Heart right ventricle (tissue), 16 donors: Measurements from ENCODE around the gene DRG2. TPM values are rescaled to one million over a fixed set of nuclear protein-coding genes. Genes with fewer than 3 reads are reported as not detected.

ENCODE experiments used
- ATAC-seq, 8 donors: fragments of 200-7000 bp; cut with Tn5 transposase; one replicate each; pipeline ENCODE4 v1.9.1; 2020; ENCODE audit warnings: mild to moderate bottlenecking in 8 of 8, moderate library complexity in 8 of 8, moderate number of reproducible peaks in 1 of 8
- DNase-seq, 2 donors: peaks; one replicate each; pipeline ENCODE4 v3.0.0-alpha.2; 2020
- H3K27ac ChIP-seq, 10 donors: fragments of 200-600 bp; sonication (generic) in 2 of 10; one replicate each; pipeline versions ENCODE4 v1.5.0 to v1.8.0; 2020 to 2022; ENCODE audit warnings: mild to moderate bottlenecking in 3 of 10
- H3K27me3 ChIP-seq, 7 donors: fragments of 200-600 bp; one replicate each; pipeline ENCODE4 v1.8.0; 2021 to 2022; ENCODE audit warnings: mild to moderate bottlenecking in 2 of 7
- H3K36me3 ChIP-seq, 9 donors: fragments of 200-600 bp; sonication (generic) in 1 of 9; one replicate each; pipeline versions ENCODE4 v1.5.0 to v1.8.0; 2020 to 2022; ENCODE audit warnings: mild to moderate bottlenecking in 2 of 9
- H3K4me1 ChIP-seq, 9 donors: fragments of 200-600 bp; sonication (generic) in 1 of 9; one replicate each; pipeline versions ENCODE4 v1.5.0 to v1.8.0; 2020 to 2022; ENCODE audit warnings: mild to moderate bottlenecking in 4 of 9
- H3K4me3 ChIP-seq, 10 donors: fragments of 200-600 bp; sonication (generic) in 2 of 10; one replicate each; pipeline versions ENCODE4 v1.5.0 to v1.8.0; 2020 to 2022; ENCODE audit warnings: mild to moderate bottlenecking in 7 of 10, moderate library complexity in 2 of 10
- H3K9me3 ChIP-seq, 11 donors: fragments of 200-600 bp in 10 of 11; sonication (generic) in 2 of 11; one replicate each; pipeline versions ENCODE4 v1.5.0 to v1.8.0; 2013 to 2022; ENCODE audit warnings: mild to moderate bottlenecking in 2 of 11, control low read depth in 1 of 11, moderate library complexity in 1 of 11
- CTCF ChIP-seq, 9 donors: fragments of 200-600 bp; sonication (generic) in 2 of 9; IDR thresholded peaks; one replicate each; pipeline versions ENCODE4 v1.5.0 to v1.8.0; 2021 to 2022; ENCODE audit warnings: antibody characterized with exemption in 9 of 9, mild to moderate bottlenecking in 5 of 9, moderate library complexity in 1 of 9
- WGBS, 2 donors: extraction: QIAGEN DNeasy Blood & Tissue Kit; methylation state at CpG; one replicate each; pipeline ENCODE4 v1.1.7; 2013; ENCODE audit warnings: inconsistent platforms in 1 of 2; 5-methylcytosine and 5-hydroxymethylcytosine counted together
- intact Hi-C, 10 donors: fragments of 100-400 bp; cut with DNase I; formaldehyde crosslinking; loops; one replicate each; pipeline versions ENCODE4 v1.11.1 to v1.14.2; 2022
- polyA plus RNA-seq, 2 donors: library from polyadenylated mRNA; stranded (reverse); fragments of 200-250 nt; gene quantifications; one replicate each; pipeline ENCODE4 v1.2.3, GENCODE V29; 2013
- total RNA-seq, 10 donors: library from RNA; stranded (reverse); fragmentation: NEBNext Ultra II Directional in 3 of 10; extraction: Animal tissue kit (Norgen Biotek cat#: 25700) in 3 of 10; gene quantifications; one replicate each; pipeline versions ENCODE4 v1.2.1 to v1.2.4, GENCODE V29; 2021 to 2023
- donor health status: Arrhythmogenic right ventricular cardiomyopathy.
- donor health status: ischemic (EF 13 %, LVEDD 7.1; RV severe dilation, severe dysfunction).
- donor health status: healthy with polysubstance abuse.
- donor health status: DM: no; HTN: yes; CAD: no.
- donor health status: DM: no; HTN: no; CAD: no.
- donor health status: ischemic (EF 25% LVEDD 6.9; RV normal size, moderate dysfunction).
- donor health status: ischemic (EF 25% LVEDD 5.7; RV mildly dilated, moderate dysfunction).
- donor health status: healthy.
- donor health status: DM: yes; HTN: yes; CAD: no.
- donor health status: Ischemic cardiomyopathy.
- donor health status: ischemic (EF 35%, LVEDD 5.7; RV mildly dilated, moderate dysfunction).
- donor health status: nonischemic (EF 11% LVEDD 7.7; RV severe dilation, severe dysfunction).
- donor health status: DM: yes; HTN: yes; CAD: no.
- donor health status: PGD.
- donor health status: ischemic (EF 29% LVEDD 5.4; RV normal size, mild dysfunction).
- donor health status: nonischemic (EF 23%, LVEDD 6.1; RV moderate dilation, normal function).

Gene DRG2
- total and polyA plus RNA-seq, 12 donors = 18.1 to 44.3 (median 21.2) TPM

DNA sequence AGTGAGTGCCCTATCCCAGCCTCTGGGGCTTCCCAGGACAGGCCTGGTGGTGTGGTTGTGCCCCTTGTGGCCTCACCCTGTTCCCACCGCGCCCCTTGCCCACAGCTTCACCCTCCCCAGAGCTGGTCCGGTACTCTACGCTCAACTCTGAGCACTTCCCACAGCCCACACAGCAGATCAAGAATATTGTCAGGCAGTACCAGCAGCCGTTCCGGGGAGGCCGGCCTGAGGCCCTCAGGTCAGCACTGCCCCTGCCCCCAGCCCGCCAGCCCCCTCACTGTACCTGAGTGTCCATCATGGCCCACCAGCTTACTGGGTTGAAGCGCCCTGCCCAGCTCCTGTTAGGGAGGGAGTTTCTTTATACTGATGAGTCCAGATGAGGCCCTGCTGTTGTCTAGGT lies 63.5 kb downstream of the DRG2 start:
- no peak for TF ChIP-seq CTCF (IDR thresholded peaks at IDR 0.05)
- H3K27me3 ChIP-seq = no peaks in the 10 kb centered on the region
- no peaks in the 10 kb centered on the region for H3K9me3 ChIP-seq
- DNase-seq (no peak), ATAC-seq (no peak)
- intact Hi-C loops = no loop called here
- H3K4me1 ChIP-seq = peaks cover 0 to 16% (median 9%) of the 10 kb centered on the region in 9 donors
- 83 to 89% methylated on average over 9 of the region's 9 CpGs for WGBS, 2 donors
- no peaks in the 10 kb centered on the region for H3K36me3 ChIP-seq
- H3K4me3 ChIP-seq = no peak overlapping the region
- H3K27ac ChIP-seq = no peak overlapping the region

DNA sequence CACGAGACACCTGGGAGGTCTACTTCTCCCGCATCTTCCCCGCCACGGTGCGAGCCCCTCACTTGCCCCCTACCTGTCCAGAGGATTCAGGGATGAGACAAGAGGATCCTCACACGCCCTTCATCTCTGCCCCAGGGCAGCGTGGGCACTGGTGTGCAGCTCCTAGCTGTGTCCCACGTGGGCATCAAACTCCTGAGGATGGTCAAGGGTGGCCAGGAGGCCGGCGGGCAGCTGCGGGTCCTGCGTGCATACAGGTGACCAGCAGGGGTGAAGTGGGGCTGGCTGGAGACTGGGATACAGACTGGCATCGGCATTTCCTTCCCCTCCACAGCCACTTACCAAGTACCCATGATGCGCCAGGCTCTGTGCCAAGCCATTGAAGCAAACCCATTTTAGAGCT lies 67.4 kb downstream of the DRG2 start:
- Histone ChIP-seq H3K27me3 (no peaks in the 10 kb centered on the region), H3K4me3 (no peak overlapping the region), H3K4me1 (peaks cover 0 to 30% (median 19%) of the 10 kb centered on the region in 9 donors), H3K36me3 (no peaks in the 10 kb centered on the region), H3K27ac (no peak overlapping the region), H3K9me3 (no peaks in the 10 kb centered on the region)
- no peak for TF ChIP-seq CTCF (IDR thresholded peaks at IDR 0.05)
- no peak for DNase-seq
- WGBS, 2 donors = 93 to 95% methylated on average over 14 of the region's 14 CpGs
- intact Hi-C loops = no loop called here
- ATAC-seq = no peak

GRCh38 chr17:18156171-18156975 lies 68.6 kb downstream of the DRG2 start:
- intact Hi-C loops = no loop called here
- Histone ChIP-seq H3K27me3 (no peaks in the 10 kb centered on the region), H3K4me1 (peaks cover 0 to 30% (median 19%) of the 10 kb centered on the region in 9 donors), H3K36me3 (no peaks in the 10 kb centered on the region), H3K27ac (peak overlapping the region in 2 of 10 donors; percentile 1 to 7), H3K4me3 (no peak overlapping the region), H3K9me3 (no peaks in the 10 kb centered on the region)
- WGBS, 2 donors = 75 to 82% methylated on average over 8 of the region's 8 CpGs
- ATAC-seq (no peak), DNase-seq (no peak)
- TF ChIP-seq CTCF (IDR thresholded peaks at IDR 0.05) = no peak

DNA sequence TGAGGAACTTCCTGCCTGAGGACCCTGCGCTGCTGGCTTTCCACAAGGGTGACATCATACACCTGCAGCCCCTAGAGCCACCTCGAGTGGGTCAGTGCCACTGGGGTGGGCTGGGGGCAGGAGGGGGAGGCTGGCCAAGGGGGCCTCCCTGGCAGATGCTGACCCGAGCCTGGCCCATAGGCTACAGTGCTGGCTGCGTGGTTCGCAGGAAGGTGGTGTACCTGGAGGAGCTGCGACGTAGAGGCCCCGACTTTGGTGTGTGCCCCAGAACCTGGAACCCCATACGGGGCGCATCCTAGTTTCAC lies 69.2 kb downstream of the DRG2 start:
- TF ChIP-seq CTCF (IDR thresholded peaks at IDR 0.05) = no peak
- Histone ChIP-seq H3K4me1 (peaks cover 0 to 30% (median 19%) of the 10 kb centered on the region in 9 donors), H3K27me3 (no peaks in the 10 kb centered on the region), H3K9me3 (no peaks in the 10 kb centered on the region), H3K4me3 (no peak overlapping the region), H3K27ac (peak overlapping the region in 2 of 10 donors; percentile 0 to 1), H3K36me3 (no peaks in the 10 kb centered on the region)
- intact Hi-C loops = no loop called here
- WGBS, 2 donors = 94 to 95% methylated on average over 10 of the region's 10 CpGs
- no peak for ATAC-seq
- no peak for DNase-seq

Other genes starting within 250 kb of the DRG2 start
- 100 to 1,000 TPM; 174 to 331 (median 290) TPM for gene TOM1L2, start 115.5 kb upstream of the DRG2 start, total RNA-seq
- 100 to 1,000 TPM in 1 of 2 donors, 10 to 100 TPM in 1; 46.4 to 114 TPM for gene TOM1L2, start 115.5 kb upstream of the DRG2 start, polyA plus RNA-seq
- 1 to 10 TPM; 1.1 to 2.6 (median 2.0) TPM for gene DRC3, start 115.1 kb upstream of the DRG2 start, total RNA-seq
- 1 to 10 TPM in 1 of 2 donors, under 1 TPM in 1; 0.55 to 3.0 TPM for gene DRC3, start 115.1 kb upstream of the DRG2 start, polyA plus RNA-seq
- 10 to 100 TPM; 32.6 to 43.5 (median 37.4) TPM for gene ATPAF2, start 48.8 kb upstream of the DRG2 start, total RNA-seq
- 10 to 100 TPM; 21.5 to 55.8 TPM for gene ATPAF2, start 48.8 kb upstream of the DRG2 start, polyA plus RNA-seq
- gene GID4, start 48.5 kb upstream of the DRG2 start, total RNA-seq = 10 to 100 TPM; 14.6 to 23.7 (median 17.3) TPM
- gene GID4, start 48.5 kb upstream of the DRG2 start, polyA plus RNA-seq = 1 to 10 TPM; 7.0 to 9.5 TPM
- gene MYO15A, start 20.8 kb downstream of the DRG2 start, total RNA-seq = under 1 TPM in 7 of 10 donors, not detected in 3; 0.11 to 0.58 (median 0.26) TPM
- gene MYO15A, start 20.8 kb downstream of the DRG2 start, polyA plus RNA-seq = 1 to 10 TPM in 1 of 2 donors, under 1 TPM in 1; 0.35 to 1.2 TPM
- gene ALKBH5, start 95.9 kb downstream of the DRG2 start, total RNA-seq = 100 to 1,000 TPM; 163 to 208 (median 194) TPM
- 10 to 100 TPM; 72.6 to 80.3 TPM for gene ALKBH5, start 95.9 kb downstream of the DRG2 start, polyA plus RNA-seq
- 10 to 100 TPM in 1 of 10 donors, 1 to 10 TPM in 9; 7.2 to 12.4 (median 9.1) TPM for gene LLGL1, start 137.7 kb downstream of the DRG2 start, total RNA-seq
- gene LLGL1, start 137.7 kb downstream of the DRG2 start, polyA plus RNA-seq = 1 to 10 TPM; 5.8 to 5.9 TPM
- 100 to 1,000 TPM; 207 to 356 (median 281) TPM for gene FLII, start 170.8 kb downstream of the DRG2 start, total RNA-seq
- gene FLII, start 170.8 kb downstream of the DRG2 start, polyA plus RNA-seq = 100 to 1,000 TPM; 366 to 469 TPM
- gene MIEF2, start 172.7 kb downstream of the DRG2 start, total RNA-seq = 10 to 100 TPM; 23.9 to 43.4 (median 33.5) TPM
- 10 to 100 TPM; 18.9 to 20.6 TPM for gene MIEF2, start 172.7 kb downstream of the DRG2 start, polyA plus RNA-seq
- gene TOP3A, start 227.0 kb downstream of the DRG2 start, total RNA-seq = 10 to 100 TPM in 9 of 10 donors, 1 to 10 TPM in 1; 8.2 to 15.6 (median 13.2) TPM
- gene TOP3A, start 227.0 kb downstream of the DRG2 start, polyA plus RNA-seq = 10 to 100 TPM in 1 of 2 donors, 1 to 10 TPM in 1; 8.5 to 10.8 TPM
- 10 to 100 TPM in 9 of 10 donors, 1 to 10 TPM in 1; 9.5 to 15.7 (median 12.0) TPM for gene SMCR8, start 227.3 kb downstream of the DRG2 start, total RNA-seq
- 1 to 10 TPM; 2.1 to 2.4 TPM for gene SMCR8, start 227.3 kb downstream of the DRG2 start, polyA plus RNA-seq